K562 (cell line): Measurements from ENCODE around the gene ALG11. TPM values are rescaled to one million over a fixed set of nuclear protein-coding genes. Genes with fewer than 3 reads are reported as not detected.
A peak's percentile ranks its signal among the peaks of the same experiment; 100 is the strongest.

Experiments used
- ARID3A ChIP-seq: IDR thresholded peaks from 2 replicates; pipeline ENCODE4 v1.6.1; 2012; ENCODE audit warnings: low read depth, low read length, improper control_type of control experiment, borderline replicate concordance
- CBFB ChIP-seq: sonication (generic); formaldehyde crosslinking; IDR thresholded peaks from 2 replicates; pipeline ENCODE4 v1.4.0; 2020; ENCODE audit warnings: mild to moderate bottlenecking, missing genetic modification reagents
- CBX8 ChIP-seq: fragments of 200-600 bp; sonication (generic); IDR thresholded peaks from 2 replicates; pipeline ENCODE4 v1.6.1; 2012; ENCODE audit warnings: borderline replicate concordance, mixed run types, low read depth, mild to moderate bottlenecking, moderate library complexity, mixed read lengths, low read length, control low read depth, inconsistent platforms; ENCODE audit not compliant: poor library complexity, severe bottlenecking; ENCODE audit errors: extremely low read depth
- ESRRB ChIP-seq: fragments of 250-450 bp; sonication (Bioruptor Pico); IDR thresholded peaks from 2 replicates; pipeline ENCODE4 v1.5.0; 2020; ENCODE audit warnings: mild to moderate bottlenecking, moderate library complexity, borderline replicate concordance
- GATA2 ChIP-seq: sonication (generic); formaldehyde crosslinking; IDR thresholded peaks from 2 replicates; pipeline ENCODE4 v1.4.0; 2020; ENCODE audit warnings: mild to moderate bottlenecking, missing genetic modification reagents
- HMG20B ChIP-seq: fragments of 250-450 bp; sonication (Bioruptor Pico); IDR thresholded peaks from 2 replicates; pipeline ENCODE4 v1.5.0; 2021; ENCODE audit warnings: mild to moderate bottlenecking
- HNRNPL ChIP-seq: fragments of 200-400 bp; formaldehyde crosslinking; IDR thresholded peaks from 2 replicates; pipeline ENCODE4 v1.6.1; 2017; ENCODE audit warnings: low read depth, mild to moderate bottlenecking, low read length
- PURB ChIP-seq: sonication (generic); formaldehyde crosslinking; IDR thresholded peaks from 2 replicates; pipeline ENCODE4 v1.9.0; 2021; ENCODE audit warnings: low read depth, mild to moderate bottlenecking, missing genetic modification reagents
- RBFOX2 ChIP-seq: fragments of 200-400 bp; formaldehyde crosslinking; IDR thresholded peaks from 2 replicates; pipeline ENCODE4 v1.6.1; 2017; ENCODE audit warnings: low read depth, mild to moderate bottlenecking, low read length, moderate library complexity
- RNF2 ChIP-seq: sonication (generic); IDR thresholded peaks from 2 replicates; pipeline ENCODE4 v1.6.1; 2016
- SUPT5H ChIP-seq: fragments of 450-650 bp; IDR thresholded peaks from 2 replicates; pipeline ENCODE4 v1.6.1; 2016
- ZNF124 ChIP-seq: sonication (generic); formaldehyde crosslinking; IDR thresholded peaks from 2 replicates; pipeline ENCODE4 v1.8.1; 2022; ENCODE audit warnings: missing genetic modification reagents
- ZNF311 ChIP-seq: fragments of 250-450 bp; sonication (Bioruptor Pico); IDR thresholded peaks from 2 replicates; pipeline ENCODE4 v1.4.0; 2020; ENCODE audit warnings: mild to moderate bottlenecking, moderate library complexity
- ZNF592 ChIP-seq: fragments of 450-650 bp; IDR thresholded peaks from 2 replicates; pipeline ENCODE4 v1.6.1; 2017; ENCODE audit warnings: antibody characterized with exemption, mild to moderate bottlenecking
- polyA plus RNA-seq, 8 experiments: library from polyadenylated mRNA; depleted of rRNA in 4 of 8; stranded (reverse) in 5 of 8; unstranded in 3 of 8; fragments of >200 nt; fragmentation: Nextera tagmentation in 2 of 8; fragmentation: Illumina TruSeq in 1 of 8; extraction: Ambion mirVana in 2 of 8; extraction: Trizol in 1 of 8; gene quantifications; 2 replicates each; pipeline versions ENCODE4 v1.2.1 to v1.2.3, GENCODE V29; 2011 to 2014; ENCODE audit warnings: inconsistent platforms in 1 of 8, missing spikeins in 1 of 8
- total RNA-seq, 7 experiments: library from RNA; depleted of rRNA in 6 of 7; stranded (reverse); fragments of >200 nt in 6 of 7; fragmentation: Illumina TruSeq in 2 of 7; extraction: Trizol in 2 of 7; gene quantifications; 2 replicates each; pipeline versions ENCODE4 v1.2.1 to v1.2.3, GENCODE V29; 2011 to 2021; ENCODE audit warnings: low replicate concordance in 1 of 7
- TF ChIP-seq, protein P1 (sequence below): fragments of 250-450 bp; sonication (Bioruptor Pico); IDR thresholded peaks from 2 replicates; pipeline ENCODE4 v1.4.0; 2020; ENCODE audit warnings: mild to moderate bottlenecking, moderate library complexity
- TF ChIP-seq, protein P2 (sequence below): fragments of 450-650 bp; formaldehyde crosslinking; IDR thresholded peaks from 2 replicates; pipeline ENCODE4 v1.4.0; 2020; ENCODE audit warnings: mild to moderate bottlenecking
- TF ChIP-seq, protein P3 (sequence below): fragments of 450-650 bp; conservative IDR thresholded peaks from 2 replicates; pipeline ENCODE4 v1.6.1; 2016; ENCODE audit warnings: missing genetic modification characterization, low read depth, mild to moderate bottlenecking, missing compliant biosample characterization, moderate library complexity
- TF ChIP-seq, protein P4 (sequence below): fragments of 450-650 bp; formaldehyde crosslinking; IDR thresholded peaks from 2 replicates; pipeline ENCODE4 v1.4.0; 2020; ENCODE audit warnings: mild to moderate bottlenecking, moderate library complexity

ALG11 gene
- total and polyA plus RNA-seq, 9 of the 15 experiments (the other 6 are each of a cell fraction or from before 2014, with no cell fraction given): 7.3 to 19.2 (median 16.3) TPM

DNA sequence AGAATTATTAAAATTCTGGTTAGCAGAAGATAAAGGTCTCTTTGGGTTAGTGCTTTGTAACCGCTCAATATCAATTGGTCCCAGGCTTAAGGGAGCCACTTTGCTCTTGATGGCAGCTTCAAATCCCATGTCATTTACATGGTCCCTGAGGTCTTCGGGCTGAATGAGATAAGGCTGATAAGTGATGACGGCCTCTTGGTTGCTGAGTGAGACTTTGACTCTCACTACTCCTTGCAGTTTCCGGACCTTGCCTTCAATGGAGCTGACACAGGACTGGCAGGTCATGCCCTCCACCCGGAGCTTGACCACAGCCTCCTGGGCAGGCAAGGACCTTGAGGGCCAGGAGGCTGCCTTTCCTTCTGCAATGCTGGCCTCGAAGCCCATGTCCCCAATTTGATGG lies 37.7 kb upstream of the ALG11 start (continued):
- TF ChIP-seq ESRRB (CRISPR knock-in tag) (no peak), ZNF592 (peak; percentile 68; the same call in 1 of the 2 replicates), CBFB (CRISPR knock-in tag) (no peak), SUPT5H (no peak), RBFOX2 (no peak), CBX8 (no peak), ZNF124 (CRISPR knock-in tag) (no peak), RNF2 (peak; percentile 28; the same call in 1 of the 2 replicates), HMG20B (CRISPR knock-in tag) (no peak), ARID3A (peak; percentile 25; the same call in 1 of the 2 replicates), HNRNPL (no peak), GATA2 (CRISPR knock-in tag) (peak; percentile 85), PURB (no peak), ZNF311 (CRISPR knock-in tag) (no peak)
- TF ChIP-seq, protein P1, sequence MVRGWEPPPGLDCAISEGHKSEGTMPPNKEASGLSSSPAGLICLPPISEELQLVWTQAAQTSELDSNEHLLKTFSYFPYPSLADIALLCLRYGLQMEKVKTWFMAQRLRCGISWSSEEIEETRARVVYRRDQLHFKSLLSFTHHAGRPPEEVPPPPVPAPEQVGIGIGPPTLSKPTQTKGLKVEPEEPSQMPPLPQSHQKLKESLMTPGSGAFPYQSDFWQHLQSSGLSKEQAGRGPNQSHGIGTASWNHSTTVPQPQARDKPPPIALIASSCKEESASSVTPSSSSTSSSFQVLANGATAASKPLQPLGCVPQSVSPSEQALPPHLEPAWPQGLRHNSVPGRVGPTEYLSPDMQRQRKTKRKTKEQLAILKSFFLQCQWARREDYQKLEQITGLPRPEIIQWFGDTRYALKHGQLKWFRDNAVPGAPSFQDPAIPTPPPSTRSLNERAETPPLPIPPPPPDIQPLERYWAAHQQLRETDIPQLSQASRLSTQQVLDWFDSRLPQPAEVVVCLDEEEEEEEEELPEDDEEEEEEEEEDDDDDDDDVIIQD: no peak
- TF ChIP-seq, protein P2, sequence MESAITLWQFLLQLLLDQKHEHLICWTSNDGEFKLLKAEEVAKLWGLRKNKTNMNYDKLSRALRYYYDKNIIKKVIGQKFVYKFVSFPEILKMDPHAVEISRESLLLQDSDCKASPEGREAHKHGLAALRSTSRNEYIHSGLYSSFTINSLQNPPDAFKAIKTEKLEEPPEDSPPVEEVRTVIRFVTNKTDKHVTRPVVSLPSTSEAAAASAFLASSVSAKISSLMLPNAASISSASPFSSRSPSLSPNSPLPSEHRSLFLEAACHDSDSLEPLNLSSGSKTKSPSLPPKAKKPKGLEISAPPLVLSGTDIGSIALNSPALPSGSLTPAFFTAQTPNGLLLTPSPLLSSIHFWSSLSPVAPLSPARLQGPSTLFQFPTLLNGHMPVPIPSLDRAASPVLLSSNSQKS: no peak
- TF ChIP-seq, protein P3, sequence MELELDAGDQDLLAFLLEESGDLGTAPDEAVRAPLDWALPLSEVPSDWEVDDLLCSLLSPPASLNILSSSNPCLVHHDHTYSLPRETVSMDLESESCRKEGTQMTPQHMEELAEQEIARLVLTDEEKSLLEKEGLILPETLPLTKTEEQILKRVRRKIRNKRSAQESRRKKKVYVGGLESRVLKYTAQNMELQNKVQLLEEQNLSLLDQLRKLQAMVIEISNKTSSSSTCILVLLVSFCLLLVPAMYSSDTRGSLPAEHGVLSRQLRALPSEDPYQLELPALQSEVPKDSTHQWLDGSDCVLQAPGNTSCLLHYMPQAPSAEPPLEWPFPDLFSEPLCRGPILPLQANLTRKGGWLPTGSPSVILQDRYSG (tag): no peak
- TF ChIP-seq, protein P4, sequence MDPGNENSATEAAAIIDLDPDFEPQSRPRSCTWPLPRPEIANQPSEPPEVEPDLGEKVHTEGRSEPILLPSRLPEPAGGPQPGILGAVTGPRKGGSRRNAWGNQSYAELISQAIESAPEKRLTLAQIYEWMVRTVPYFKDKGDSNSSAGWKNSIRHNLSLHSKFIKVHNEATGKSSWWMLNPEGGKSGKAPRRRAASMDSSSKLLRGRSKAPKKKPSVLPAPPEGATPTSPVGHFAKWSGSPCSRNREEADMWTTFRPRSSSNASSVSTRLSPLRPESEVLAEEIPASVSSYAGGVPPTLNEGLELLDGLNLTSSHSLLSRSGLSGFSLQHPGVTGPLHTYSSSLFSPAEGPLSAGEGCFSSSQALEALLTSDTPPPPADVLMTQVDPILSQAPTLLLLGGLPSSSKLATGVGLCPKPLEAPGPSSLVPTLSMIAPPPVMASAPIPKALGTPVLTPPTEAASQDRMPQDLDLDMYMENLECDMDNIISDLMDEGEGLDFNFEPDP (CRISPR knock-in tag): no peak
